Brain pericyte (primary cell): Measurements from ENCODE around the gene ALKBH6.

Experiments
- DNase-seq: peaks from one replicate; pipeline ENCODE4 v3.0.0-alpha.2; 2012; ENCODE audit warnings: low read depth, low spot score

ALKBH6 gene

DNA sequence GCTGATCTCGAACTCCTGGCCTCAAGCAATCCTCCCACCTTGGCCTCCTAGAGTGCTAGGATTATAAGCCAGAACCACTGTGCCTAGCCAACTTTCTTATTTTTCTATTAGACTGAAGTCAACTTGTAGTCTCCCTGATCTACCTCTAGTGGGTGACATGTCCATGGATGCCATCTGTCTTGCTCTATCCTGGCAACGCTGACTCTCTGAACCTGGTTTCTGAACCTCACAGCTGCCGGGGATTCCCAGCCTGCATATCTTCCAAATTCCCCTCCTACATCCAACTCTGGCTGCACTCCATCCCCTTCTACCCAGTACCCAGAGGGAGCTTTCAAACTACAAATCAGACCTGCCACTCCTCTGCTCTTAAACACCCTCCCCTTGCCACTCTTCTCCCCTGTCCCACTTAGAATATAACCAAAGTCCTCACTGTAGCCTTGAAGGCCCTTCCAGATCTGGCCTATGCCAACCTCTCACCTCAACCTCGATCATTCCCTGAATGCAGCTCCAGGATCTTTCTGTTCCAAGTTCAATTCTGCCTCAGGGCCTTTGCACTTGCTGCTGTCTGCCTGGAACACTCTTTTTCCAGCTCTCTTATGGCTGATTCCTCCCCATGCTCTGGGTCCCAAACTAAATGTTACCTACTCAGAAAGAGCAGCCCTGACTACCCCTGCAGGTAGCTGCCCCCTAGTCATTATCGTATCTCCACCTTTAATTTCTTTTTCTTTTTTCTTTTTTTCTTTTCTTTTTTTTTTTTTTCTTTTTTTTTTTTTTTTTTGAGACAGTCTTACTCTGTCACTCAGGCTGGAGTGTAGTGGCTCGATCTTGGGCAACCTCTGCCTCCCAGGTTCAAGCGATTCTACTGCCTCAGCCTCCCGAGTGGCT, 16.5 kb upstream of the ALKBH6 start:
- no peak for DNase-seq

GRCh38 chr19:36028313-36029041, 14.5 kb upstream of the ALKBH6 start:
- no peak for DNase-seq

GRCh38 chr19:36027696-36028095, 13.7 kb upstream of the ALKBH6 start:
- DNase-seq, result no peak

GRCh38 chr19:36026091-36026876, 12.3 kb upstream of the ALKBH6 start:
- no peak for DNase-seq

DNA sequence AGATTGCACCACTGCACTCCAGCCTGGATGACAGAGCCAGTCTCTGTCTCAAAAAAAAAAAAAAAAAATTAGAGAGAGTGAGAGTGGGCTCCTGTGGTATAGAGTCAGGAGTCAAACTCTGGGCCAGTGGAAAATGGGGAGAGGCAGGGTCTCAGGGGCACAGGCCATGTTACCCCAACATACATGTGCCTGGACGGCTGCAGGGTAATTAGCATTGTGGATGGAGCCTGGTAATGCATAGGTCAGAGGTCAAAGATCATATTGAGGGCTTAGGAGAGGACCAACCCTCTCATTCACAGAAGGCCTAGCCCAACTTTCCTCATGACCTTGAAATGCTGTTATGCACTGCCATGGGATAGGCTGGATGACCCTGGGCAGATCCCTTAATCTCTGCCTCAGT, 11.5 kb upstream of the ALKBH6 start:
- DNase-seq, result no peak

GRCh38 chr19:36023432-36023831, 9.4 kb upstream of the ALKBH6 start:
- no peak for DNase-seq

- DNase-seq, result no peak
Measured at GRCh38 chr19:36019061-36019670, 5.2 kb upstream of the ALKBH6 start.

DNA sequence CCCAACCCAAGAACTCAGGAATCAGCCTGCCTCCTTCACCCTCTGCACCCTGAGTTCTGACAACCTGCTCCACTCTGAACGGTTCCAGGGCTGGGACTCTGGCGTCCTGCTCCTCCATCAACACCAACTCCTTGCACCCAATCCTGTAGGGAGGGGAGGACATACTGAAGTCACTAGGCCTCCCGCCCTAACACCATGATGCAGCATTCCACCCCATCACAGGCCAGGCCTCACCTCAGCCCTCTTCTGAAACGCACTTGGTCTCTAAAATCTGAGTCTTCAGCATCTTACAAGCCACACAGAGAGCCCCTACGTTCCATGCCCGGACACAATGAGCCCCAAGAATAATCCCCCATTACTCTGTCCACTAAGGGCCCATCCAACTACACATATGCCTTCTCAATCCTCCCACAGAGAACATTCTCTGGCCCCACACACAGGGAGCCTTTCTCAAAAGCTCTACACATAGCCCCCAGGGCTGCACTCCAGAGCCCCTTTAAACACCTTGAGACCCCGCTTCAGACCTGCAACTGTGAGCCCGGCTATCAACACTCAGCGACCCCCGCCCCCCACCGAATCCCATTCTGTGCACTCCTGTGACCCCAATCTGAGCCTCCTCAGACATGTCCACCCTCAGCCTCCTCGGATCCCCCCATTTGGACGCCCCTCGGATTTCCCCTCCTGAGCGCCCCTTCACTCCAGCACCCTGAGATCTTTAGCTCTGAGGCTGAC, 567 bp downstream of the ALKBH6 start:
- DNase-seq, result no peak

- no peak for DNase-seq
Measured at GRCh38 chr19:36010402-36010801, 3.6 kb downstream of the ALKBH6 start.

- DNase-seq, result no peak
Measured at GRCh38 chr19:36009633-36010379, 4.2 kb downstream of the ALKBH6 start.

DNA sequence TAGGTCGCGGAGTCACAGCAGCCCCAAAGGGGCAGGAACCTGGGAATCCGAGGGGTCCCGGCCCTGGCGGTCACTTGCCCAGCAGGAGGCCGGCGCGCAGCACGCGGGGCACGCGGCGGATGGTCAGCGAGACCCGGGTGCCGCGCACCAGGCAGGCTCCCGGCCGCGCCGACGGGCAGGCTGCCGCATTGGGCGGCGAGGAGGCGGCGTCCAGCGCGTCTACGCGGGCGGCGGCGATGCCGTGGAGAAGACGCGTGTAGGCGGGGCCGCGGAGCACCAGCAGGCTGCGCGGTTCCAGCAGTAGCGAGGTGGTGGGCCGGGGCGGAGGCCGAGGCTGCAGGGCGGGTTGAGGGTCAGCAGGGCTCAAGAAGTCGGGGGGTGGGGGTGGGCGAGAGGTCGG, 4.8 kb downstream of the ALKBH6 start:
- DNase-seq, result no peak

GRCh38 chr19:36008336-36008978, 5.6 kb downstream of the ALKBH6 start, which contains the start of gene SYNE4:
Gene SYNE4 (minus strand): TSS chr19:36008813. CDS start chr19:36008681, 132 bp downstream.
- no peak for DNase-seq

DNA sequence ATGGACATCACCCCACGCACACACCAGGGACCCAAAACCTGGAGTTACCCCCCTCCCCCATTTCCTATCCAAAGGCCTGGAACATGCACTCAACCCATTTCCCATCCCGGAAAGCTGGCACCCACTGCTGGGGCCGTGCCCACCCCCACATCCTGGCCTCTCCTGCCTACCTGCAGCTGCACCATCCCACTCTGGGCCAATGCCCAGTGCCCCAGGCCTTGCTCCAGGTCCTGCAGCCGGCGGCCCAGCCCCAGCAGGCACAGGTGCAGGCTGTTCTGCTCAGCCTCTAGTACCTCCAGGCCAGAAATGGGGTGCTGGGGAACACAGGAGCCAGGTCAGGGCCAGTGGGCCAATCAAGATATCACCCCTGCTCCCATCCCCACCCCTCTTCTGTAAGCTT, 7.1 kb downstream of the ALKBH6 start:
- DNase-seq, result no peak

DNA sequence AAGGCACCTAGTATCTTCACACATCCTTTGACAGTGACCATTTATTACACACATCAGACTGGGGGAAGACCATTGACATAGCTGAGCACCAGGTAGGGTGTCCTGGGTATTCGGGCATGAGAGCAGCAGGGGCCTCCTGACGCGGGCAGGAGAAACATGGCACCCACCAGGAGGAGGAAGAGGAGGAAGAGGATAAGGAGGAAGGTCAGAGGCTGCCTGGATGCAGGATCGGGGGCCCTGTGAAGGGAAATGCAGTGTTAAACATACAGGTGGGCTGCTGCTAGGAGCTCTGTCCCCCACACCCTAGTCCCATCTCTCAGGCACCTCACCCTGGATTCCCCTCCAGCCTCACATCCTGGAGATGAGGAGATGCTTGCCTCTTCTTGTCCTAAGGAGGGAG, 10.7 kb downstream of the ALKBH6 start:
- DNase-seq, result no peak

GRCh38 chr19:36001605-36002004, 12.4 kb downstream of the ALKBH6 start:
- no peak for DNase-seq

DNA sequence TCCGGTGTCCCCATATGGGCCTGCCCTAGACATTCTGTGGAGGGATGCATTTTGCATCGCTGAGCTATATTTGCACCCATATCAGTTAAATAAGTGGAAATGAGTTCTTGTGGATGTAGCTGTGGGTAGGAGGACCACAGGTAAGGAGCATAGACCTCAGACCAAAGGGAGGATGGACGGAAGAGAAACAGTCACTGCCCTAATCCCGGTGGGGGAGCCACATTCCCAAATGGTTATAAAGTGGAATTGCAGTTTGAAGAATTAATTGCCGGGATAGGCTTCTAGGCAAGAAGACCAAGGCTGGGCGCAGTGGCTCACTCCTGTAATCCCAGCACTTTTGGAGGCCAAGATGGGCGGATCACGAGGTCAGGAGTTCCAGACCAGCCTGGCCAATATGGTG, 17.2 kb downstream of the ALKBH6 start:
- no peak for DNase-seq

DNA sequence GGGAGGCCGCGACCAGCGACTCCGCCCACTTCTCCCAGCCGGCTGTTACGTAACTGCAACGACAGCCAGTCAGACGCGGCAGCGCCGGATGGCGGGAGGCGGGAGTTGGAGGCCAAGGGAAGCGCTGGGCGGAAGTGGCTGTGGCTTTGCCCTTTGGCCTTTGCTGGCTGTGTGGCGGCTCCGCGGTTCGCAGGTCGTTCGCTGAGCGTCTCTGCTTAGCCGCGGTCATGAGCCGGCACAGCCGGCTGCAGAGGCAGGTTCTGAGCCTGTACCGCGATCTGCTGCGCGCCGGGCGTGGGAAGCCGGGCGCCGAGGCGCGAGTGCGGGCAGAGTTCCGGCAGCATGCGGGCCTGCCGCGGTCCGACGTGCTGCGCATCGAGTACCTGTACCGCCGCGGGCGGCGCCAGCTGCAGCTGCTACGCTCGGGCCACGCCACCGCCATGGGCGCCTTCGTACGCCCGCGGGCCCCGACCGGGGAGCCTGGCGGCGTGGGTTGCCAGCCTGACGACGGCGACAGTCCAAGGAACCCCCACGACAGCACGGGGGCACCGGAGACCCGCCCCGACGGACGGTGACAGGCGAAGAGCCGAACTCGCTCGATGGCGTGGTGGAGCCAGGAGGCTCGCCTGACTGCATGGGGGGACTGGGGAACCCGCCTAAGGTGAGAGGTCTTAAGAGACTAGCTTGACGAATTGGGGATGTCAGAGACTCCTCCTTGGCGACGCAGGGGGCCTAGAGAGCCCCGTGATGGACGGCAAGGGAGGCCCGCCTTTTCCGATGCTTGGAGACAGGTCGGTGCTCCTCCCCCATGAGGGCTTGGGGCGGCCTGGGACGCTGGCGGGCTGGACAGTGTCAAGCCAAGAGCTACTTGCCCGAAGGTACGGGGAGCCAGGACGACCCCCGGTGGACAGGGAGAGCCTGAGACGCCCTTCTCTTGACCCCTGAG, 18.7 kb downstream of the ALKBH6 start, which contains the start of gene SDHAF1:
Gene SDHAF1, plus strand, starts transcription at position 141 of the 946 bp plus-strand sequence. Its CDS starts 87 bp downstream, at position 228.
- DNase-seq, result peak; percentile 65

- no peak for DNase-seq
Measured at GRCh38 chr19:35993923-35994598, 20.0 kb downstream of the ALKBH6 start.
